Effector memory CD4-positive, alpha-beta T cell (primary cell): ENCODE data around the gene SBF2.

Experiments used
- DNase-seq, 3 donors: peaks; one replicate each; pipeline ENCODE4 v3.0.0-alpha.2; 2020
- H3K27ac ChIP-seq: 2 replicates; pipeline ENCODE4 v1.7.0; 2013; ENCODE audit warnings: mild to moderate bottlenecking, low read length, moderate library complexity; ENCODE audit not compliant: insufficient read depth, poor library complexity, severe bottlenecking
- H3K27me3 ChIP-seq: replicated peaks from 2 replicates; pipeline ENCODE4 v1.7.0; 2013; ENCODE audit warnings: mild to moderate bottlenecking, low read length; ENCODE audit not compliant: insufficient read depth, control insufficient read depth, poor library complexity, severe bottlenecking
- H3K36me3 ChIP-seq: 2 replicates; pipeline ENCODE4 v1.7.0; 2013; ENCODE audit warnings: mild to moderate bottlenecking, low read length, moderate library complexity; ENCODE audit not compliant: control insufficient read depth, insufficient read depth
- H3K4me1 ChIP-seq: 2 replicates; pipeline ENCODE4 v1.7.0; 2013; ENCODE audit warnings: low read length, mild to moderate bottlenecking; ENCODE audit not compliant: control insufficient read depth, insufficient read depth, poor library complexity, severe bottlenecking
- H3K4me3 ChIP-seq: 2 replicates; pipeline ENCODE4 v1.7.0; 2013; ENCODE audit warnings: low read length, low read depth, mild to moderate bottlenecking; ENCODE audit not compliant: insufficient read depth, poor library complexity, severe bottlenecking
- H3K9me3 ChIP-seq: 2 replicates; pipeline ENCODE4 v1.7.0; 2013; ENCODE audit warnings: mild to moderate bottlenecking, low read length, moderate library complexity; ENCODE audit not compliant: control insufficient read depth

SBF2 gene

DNA sequence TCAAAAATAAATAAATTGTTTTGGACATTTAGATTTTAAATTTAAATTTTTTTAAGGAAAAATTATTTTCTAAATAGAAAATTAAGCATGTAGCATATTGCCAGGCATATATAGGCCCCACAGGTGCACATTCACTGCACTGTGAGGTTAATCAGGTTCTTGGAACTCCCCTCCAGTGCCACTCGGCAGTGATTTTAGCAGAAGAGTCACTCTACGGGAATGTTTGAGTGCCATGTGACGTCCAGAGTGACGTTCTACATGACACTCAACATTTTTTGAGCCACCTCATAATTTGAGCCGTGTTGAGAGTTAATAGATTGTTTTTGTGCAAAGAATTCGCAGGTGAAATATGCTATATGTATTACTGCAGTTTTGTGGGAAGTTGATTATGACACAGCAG lies 552.8 kb downstream of the SBF2 start:
- H3K27ac ChIP-seq, result no peak overlapping the region
- no peak for DNase-seq
- no peaks in the 10 kb centered on the region for H3K4me1 ChIP-seq
- no peaks in the 10 kb centered on the region for H3K27me3 ChIP-seq
- no peaks in the 10 kb centered on the region for H3K36me3 ChIP-seq
- no peaks in the 10 kb centered on the region for H3K9me3 ChIP-seq
- no peak overlapping the region for H3K4me3 ChIP-seq

DNA sequence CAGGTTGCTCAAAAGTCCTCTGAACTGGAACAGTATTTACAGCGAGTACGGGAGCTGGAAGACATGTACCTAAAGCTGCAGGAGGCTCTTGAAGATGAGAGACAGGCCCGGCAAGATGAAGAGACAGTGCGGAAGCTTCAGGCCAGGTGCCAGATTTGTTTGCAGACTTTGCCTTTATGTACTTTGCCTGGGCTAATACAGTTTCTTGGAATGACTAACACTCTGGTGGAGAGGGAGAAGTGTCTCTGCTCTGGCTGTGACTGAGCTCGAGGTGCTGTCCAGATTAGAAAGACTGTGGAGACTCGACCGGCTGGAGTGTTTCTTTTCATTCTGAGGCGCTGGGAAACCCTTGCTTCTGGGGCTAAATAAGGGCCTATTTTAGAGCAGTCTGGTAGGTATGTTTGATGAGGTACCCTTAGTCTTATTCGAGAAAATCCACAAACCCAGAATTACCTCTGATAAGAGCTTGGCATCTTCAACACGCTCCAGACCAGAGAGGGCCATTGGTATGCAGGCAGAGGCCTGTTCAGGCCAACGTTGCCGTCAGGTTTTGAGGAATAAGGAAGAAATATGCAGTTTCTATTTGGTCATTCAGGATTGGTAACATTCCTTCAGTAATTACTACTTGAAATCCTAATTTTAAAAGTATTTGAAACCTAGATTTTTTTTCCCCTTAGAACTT lies 553.7 kb downstream of the SBF2 start:
- Histone ChIP-seq H3K27me3 (no peaks in the 10 kb centered on the region), H3K4me3 (no peak overlapping the region), H3K9me3 (peaks cover 2% of the 10 kb centered on the region), H3K36me3 (no peaks in the 10 kb centered on the region), H3K4me1 (no peaks in the 10 kb centered on the region), H3K27ac (no peak overlapping the region)
- DNase-seq, result no peak

DNA sequence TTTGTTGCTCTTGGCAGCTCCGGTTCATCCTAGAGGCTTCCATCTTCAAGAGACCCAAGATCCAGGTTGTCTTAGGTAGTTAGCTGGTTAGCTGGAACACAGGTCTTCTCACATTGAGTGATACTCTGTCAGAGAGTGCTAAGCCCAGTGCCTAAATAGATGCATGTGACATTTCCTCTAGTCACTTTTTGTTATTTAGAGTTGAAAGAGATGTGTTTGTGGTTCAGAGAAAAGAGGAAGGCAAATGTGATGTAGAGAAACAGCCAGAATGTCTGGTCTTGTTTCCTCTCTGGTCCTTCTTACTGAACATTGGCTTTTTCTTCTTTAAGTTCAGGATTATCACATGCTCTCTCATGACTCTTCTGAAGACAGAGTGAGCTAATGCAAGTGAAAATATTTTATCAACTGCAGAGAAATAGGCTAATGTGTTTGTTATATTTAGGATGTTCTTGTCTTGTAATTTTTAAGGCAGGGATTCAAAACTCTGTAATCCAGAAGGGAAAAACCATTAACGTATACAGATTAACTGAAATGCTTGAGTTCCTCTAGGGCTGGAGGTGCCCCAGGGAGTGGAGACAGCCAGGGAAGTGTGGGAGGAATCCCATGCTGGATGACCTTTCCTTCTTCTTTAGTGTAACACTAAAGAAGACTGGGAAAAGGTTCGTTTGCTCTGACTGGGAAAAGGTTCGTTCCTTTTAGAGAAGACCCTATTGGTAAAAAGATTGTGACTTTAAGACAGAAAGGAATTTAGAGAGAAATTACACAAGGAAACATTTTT lies 554.7 kb downstream of the SBF2 start:
- Histone ChIP-seq H3K4me1 (no peaks in the 10 kb centered on the region), H3K9me3 (peaks cover 6% of the 10 kb centered on the region), H3K27ac (no peak overlapping the region), H3K36me3 (no peaks in the 10 kb centered on the region), H3K4me3 (no peak overlapping the region), H3K27me3 (no peaks in the 10 kb centered on the region)
- DNase-seq, result no peak

DNA sequence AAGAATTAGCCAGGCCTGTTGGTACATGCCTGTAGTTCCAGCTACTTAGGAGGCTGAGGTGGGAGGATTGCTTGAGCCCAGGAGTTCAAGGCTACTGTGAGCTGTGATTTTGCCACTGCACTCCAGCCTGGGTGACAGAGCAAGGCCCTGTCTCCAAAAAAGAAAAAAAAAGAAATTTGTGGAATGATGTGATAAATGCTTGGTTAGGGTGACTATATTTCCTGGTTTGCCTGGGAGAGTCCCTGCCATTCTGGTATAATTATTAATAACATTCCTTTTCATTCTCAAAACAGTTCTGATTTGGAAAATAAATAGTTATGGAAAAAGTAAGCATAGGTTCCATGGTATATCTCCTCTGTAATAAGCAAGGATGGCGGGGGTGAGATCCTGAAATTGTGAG lies 555.3 kb downstream of the SBF2 start:
- H3K27ac ChIP-seq, result no peak overlapping the region
- DNase-seq, result no peak
- H3K36me3 ChIP-seq, result no peaks in the 10 kb centered on the region
- no peak overlapping the region for H3K4me3 ChIP-seq
- H3K27me3 ChIP-seq, result no peaks in the 10 kb centered on the region
- peaks cover 6% of the 10 kb centered on the region for H3K9me3 ChIP-seq
- H3K4me1 ChIP-seq, result no peaks in the 10 kb centered on the region

DNA sequence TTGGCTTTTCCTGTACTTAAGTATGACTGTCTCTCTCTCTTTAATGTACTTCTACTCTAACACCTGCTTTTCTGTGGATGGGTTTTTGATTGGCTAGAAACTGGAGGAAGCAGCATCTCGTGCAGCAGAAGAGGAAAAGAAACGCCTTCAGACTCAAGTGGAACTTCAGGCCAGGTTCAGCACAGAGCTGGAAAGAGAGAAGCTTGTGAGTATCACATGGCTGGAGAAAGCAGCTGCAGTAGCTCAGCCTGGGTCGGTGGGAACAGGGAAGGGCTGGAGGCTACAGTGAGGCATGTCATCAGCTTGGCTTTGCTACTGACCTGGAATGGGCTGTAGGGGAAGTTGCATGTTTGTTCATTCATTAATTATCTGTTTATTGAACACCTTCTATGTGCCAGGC lies 555.9 kb downstream of the SBF2 start:
- no peak overlapping the region for H3K4me3 ChIP-seq
- no peak for DNase-seq
- H3K27me3 ChIP-seq, result no peaks in the 10 kb centered on the region
- no peaks in the 10 kb centered on the region for H3K36me3 ChIP-seq
- peaks cover 6% of the 10 kb centered on the region for H3K9me3 ChIP-seq
- no peak overlapping the region for H3K27ac ChIP-seq
- H3K4me1 ChIP-seq, result no peaks in the 10 kb centered on the region

DNA sequence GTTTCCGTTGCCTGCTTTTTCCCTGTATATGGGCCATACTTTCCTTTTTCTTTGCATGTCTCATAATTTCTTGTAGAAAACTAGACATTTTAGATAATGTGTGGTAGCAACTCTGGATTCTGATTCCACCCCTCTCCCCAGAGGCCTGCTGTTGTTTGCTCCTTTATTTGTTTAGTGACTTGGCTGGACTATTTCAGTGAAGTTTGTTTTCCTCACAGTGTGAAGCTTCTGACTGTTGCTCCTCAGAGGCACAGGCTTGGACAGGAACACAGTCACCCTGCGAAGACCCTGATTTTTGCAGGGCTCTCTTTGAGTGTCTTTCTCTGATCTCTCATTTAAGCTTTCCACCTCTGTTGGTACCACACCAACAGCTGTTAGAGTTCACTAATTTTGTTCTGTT lies 557.7 kb downstream of the SBF2 start:
- H3K27me3 ChIP-seq, result no peaks in the 10 kb centered on the region
- no peak overlapping the region for H3K4me3 ChIP-seq
- DNase-seq, result no peak
- H3K4me1 ChIP-seq, result no peaks in the 10 kb centered on the region
- H3K9me3 ChIP-seq, result peaks cover 6% of the 10 kb centered on the region
- H3K27ac ChIP-seq, result no peak overlapping the region
- H3K36me3 ChIP-seq, result no peaks in the 10 kb centered on the region

DNA sequence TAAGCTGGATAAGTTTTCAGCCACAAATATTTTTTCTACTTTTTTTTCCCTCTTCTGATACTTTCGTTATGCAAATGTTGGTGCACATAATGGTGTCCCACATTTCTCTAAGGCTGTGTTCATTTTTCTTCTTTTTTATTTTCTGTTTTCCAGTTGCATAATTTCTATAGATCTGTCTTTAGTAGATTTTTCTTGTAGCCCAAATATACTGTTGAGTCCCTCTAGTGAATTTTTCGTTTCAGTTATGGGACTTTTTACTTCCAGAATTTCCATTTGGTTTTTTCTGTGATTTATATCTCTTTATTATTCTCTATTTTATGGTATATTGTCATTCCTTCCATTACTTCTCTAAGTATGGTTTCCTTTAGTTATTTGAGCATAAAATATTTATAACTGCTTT lies 558.1 kb downstream of the SBF2 start:
- H3K4me1 ChIP-seq, result no peaks in the 10 kb centered on the region
- no peak overlapping the region for H3K27ac ChIP-seq
- no peak overlapping the region for H3K4me3 ChIP-seq
- H3K9me3 ChIP-seq, result peaks cover 6% of the 10 kb centered on the region
- DNase-seq, result no peak
- no peaks in the 10 kb centered on the region for H3K27me3 ChIP-seq
- H3K36me3 ChIP-seq, result no peaks in the 10 kb centered on the region

DNA sequence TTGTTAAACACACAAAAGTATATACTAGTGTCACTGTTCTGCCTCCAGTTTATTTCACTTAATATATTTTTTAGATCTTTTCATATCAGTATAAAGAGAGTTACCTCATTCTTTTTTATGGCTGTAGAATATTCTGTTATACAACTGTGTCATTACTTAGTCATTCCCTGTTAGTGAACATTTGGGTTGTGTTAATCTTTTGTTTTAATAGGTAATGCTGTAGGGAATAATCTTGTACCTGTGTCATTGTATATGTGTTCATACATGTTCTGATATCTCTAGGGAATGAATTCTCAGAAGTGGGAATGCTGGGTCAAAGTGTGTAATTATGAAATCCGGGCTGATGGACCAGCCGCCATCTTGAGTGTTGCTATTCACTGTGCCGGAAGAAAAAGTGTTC lies 558.8 kb downstream of the SBF2 start:
- peaks cover 6% of the 10 kb centered on the region for H3K9me3 ChIP-seq
- no peak overlapping the region for H3K27ac ChIP-seq
- H3K27me3 ChIP-seq, result no peaks in the 10 kb centered on the region
- H3K36me3 ChIP-seq, result no peaks in the 10 kb centered on the region
- H3K4me3 ChIP-seq, result no peak overlapping the region
- no peaks in the 10 kb centered on the region for H3K4me1 ChIP-seq
- no peak for DNase-seq

DNA sequence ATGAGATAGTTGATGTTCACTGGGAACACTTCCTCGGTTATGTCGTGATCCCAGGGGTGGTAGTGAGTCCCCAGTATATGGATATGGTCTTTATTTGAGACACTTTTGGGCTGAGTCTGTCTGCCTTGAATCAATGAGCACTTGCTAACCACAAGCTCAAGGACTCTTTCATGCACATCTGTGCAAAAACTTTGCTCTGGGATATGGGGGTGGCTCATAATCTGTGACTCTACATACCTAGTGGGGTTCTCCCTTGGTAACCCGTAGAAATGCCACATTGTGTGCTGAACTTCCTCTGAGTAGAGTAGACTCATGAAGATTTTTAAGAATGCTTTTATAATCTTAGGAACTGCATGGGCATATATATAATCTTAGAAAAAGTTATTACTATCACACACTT lies 560.8 kb downstream of the SBF2 start:
- DNase-seq, result no peak
- no peaks in the 10 kb centered on the region for H3K27me3 ChIP-seq
- H3K27ac ChIP-seq, result no peak overlapping the region
- peaks cover 6% of the 10 kb centered on the region for H3K9me3 ChIP-seq
- no peaks in the 10 kb centered on the region for H3K4me1 ChIP-seq
- no peaks in the 10 kb centered on the region for H3K36me3 ChIP-seq
- no peak overlapping the region for H3K4me3 ChIP-seq

DNA sequence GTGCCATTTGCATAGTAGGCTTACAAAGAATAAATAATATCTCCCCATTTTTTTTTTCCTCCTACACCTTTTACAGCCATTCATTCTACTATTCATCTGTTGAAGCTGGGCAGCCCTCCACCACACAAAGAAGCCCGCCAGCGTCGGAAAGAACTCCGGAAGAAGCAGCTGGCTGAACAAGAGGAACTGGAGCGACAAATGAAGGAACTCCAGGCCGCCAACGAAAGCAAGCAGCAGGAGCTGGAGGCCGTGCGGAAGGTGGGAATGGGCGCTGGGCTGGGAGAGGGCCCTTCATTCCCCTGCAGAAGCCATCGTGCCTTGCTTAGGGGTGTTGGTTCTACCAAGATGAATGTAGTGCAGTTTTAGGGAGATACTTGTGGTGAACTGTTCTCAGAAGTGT lies 561.6 kb downstream of the SBF2 start:
- DNase-seq, result no peak
- Histone ChIP-seq H3K9me3 (peaks cover 6% of the 10 kb centered on the region), H3K4me3 (no peak overlapping the region), H3K27ac (no peak overlapping the region), H3K4me1 (no peaks in the 10 kb centered on the region), H3K27me3 (no peaks in the 10 kb centered on the region), H3K36me3 (no peaks in the 10 kb centered on the region)
